SK-N-SH (cell line): ENCODE measurements around the gene ZNF438.

Source experiments
- CTCF ChIP-seq: fragments of 200-600 bp; sonication (generic); IDR thresholded peaks from 2 replicates; pipeline ENCODE4 v1.6.1; 2017; ENCODE audit warnings: antibody characterized with exemption, mild to moderate bottlenecking, moderate library complexity
- RXRA ChIP-seq: IDR thresholded peaks from 2 replicates; pipeline ENCODE4 v1.4.0; 2012; ENCODE audit warnings: low read depth, mild to moderate bottlenecking, borderline replicate concordance
- TAF1 ChIP-seq: IDR thresholded peaks from 2 replicates; pipeline ENCODE4 v1.6.1; 2012; ENCODE audit warnings: low read depth, mild to moderate bottlenecking, low read length, moderate library complexity, borderline replicate concordance
- YY1 ChIP-seq: IDR thresholded peaks from 2 replicates; pipeline ENCODE4 v1.4.0; 2012; ENCODE audit warnings: low read depth, mild to moderate bottlenecking

- TF ChIP-seq TAF1: peak; percentile 45; the same call in 1 of the 2 replicates
- TF ChIP-seq CTCF: no peak
- TF ChIP-seq RXRA: 0 out of 2 replicates have a peak, but pooled peaks have one; percentile 57
- no peak for TF ChIP-seq YY1
Observed at GRCh38 chr10:30820261-30820991, 211.2 kb downstream of the ZNF438 start.
